Peyer's patch (tissue), 4 donors: ENCODE measurements around the gene CYP2A6. TPM values are rescaled to one million over a fixed set of nuclear protein-coding genes. Genes with fewer than 3 reads are reported as not detected.

ENCODE experiments used
- DNase-seq, 3 donors: peaks; one replicate each; pipeline ENCODE4 v3.0.0-alpha.2; 2017 to 2019
- H3K27ac ChIP-seq, 4 donors: fragments of 200-600 bp; sonication (generic); one replicate each; pipeline ENCODE4 v1.5.1; 2016 to 2019
- H3K27me3 ChIP-seq, 2 donors: fragments of 200-600 bp; sonication (generic); one replicate each; pipeline ENCODE4 v1.5.1; 2019
- H3K36me3 ChIP-seq, 3 donors: fragments of 200-600 bp; sonication (generic); one replicate each; pipeline ENCODE4 v1.5.1; 2016 to 2019
- H3K4me1 ChIP-seq, 4 donors: fragments of 200-600 bp; sonication (generic); one replicate each; pipeline ENCODE4 v1.5.1; 2016 to 2019
- H3K4me3 ChIP-seq, 4 donors: fragments of 200-600 bp; sonication (generic); 1 replicate in 3 of 4; 2 replicates in 1 of 4; pipeline ENCODE4 v1.5.1; 2016 to 2019; ENCODE audit warnings: mild to moderate bottlenecking in 1 of 4
- H3K9me3 ChIP-seq, 4 donors: fragments of 200-600 bp; sonication (generic); one replicate each; pipeline ENCODE4 v1.5.1; 2016 to 2019; ENCODE audit warnings: mild to moderate bottlenecking in 1 of 4
- CTCF ChIP-seq, 6 experiments: fragments of 450-650 bp in 4 of 6; fragments of 200-600 bp in 2 of 6; sonication (generic) in 1 of 6; IDR thresholded peaks; one replicate each; pipeline ENCODE4 v1.5.1; 2017 to 2019; ENCODE audit warnings: antibody characterized with exemption in 6 of 6, mild to moderate bottlenecking in 3 of 6, moderate library complexity in 1 of 6
- POLR2A ChIP-seq, 2 donors: fragments of 450-650 bp; IDR thresholded peaks; one replicate each; pipeline ENCODE4 v1.5.1; 2017; ENCODE audit warnings: antibody characterized with exemption in 2 of 2, mild to moderate bottlenecking in 2 of 2, moderate library complexity in 2 of 2
- total RNA-seq, 4 donors: library from RNA; depleted of rRNA; stranded (reverse); fragments of >200 nt; gene quantifications; one replicate each; pipeline ENCODE4 v1.1.0, GENCODE V29; 2016

CYP2A6 gene
- total RNA-seq, 4 donors from 2014 or later, result not detected

GRCh38 chr19:40798683-40799557, 51.3 kb downstream of the CYP2A6 start, which contains the start of gene EGLN2:
EGLN2 (plus strand) TSS chr19:40799191; CDS start chr19:40800573, 1,382 bp downstream.
- peak; percentile 100 for DNase-seq
- TF ChIP-seq CTCF (IDR thresholded peaks at IDR 0.05), result no peak
- peak; percentile 44 to 66 for TF ChIP-seq POLR2A (IDR thresholded peaks at IDR 0.05)
- no peaks in the 10 kb centered on the region for H3K9me3 ChIP-seq
- H3K36me3 ChIP-seq, result peaks cover 0 to 15% (median 0%) of the 10 kb centered on the region in 3 donors
- peaks cover 22 to 48% (median 42%) of the 10 kb centered on the region in 4 donors for H3K4me1 ChIP-seq
- H3K4me3 ChIP-seq, result peak within 1 kb of the TSS; percentile 95 to 98 (median 97)
- peak within 1 kb of the TSS; percentile 97 to 98 (median 98) for H3K27ac ChIP-seq
- no peaks in the 10 kb centered on the region for H3K27me3 ChIP-seq

- TF ChIP-seq CTCF (IDR thresholded peaks at IDR 0.05) (peak; percentile 16 to 65 (median 46)), POLR2A (IDR thresholded peaks at IDR 0.05) (peak in 1 of 2 donors; percentile 35)
- peak; percentile 78 to 89 (median 88) for DNase-seq
- H3K27me3 ChIP-seq, result no peaks in the 10 kb centered on the region
- peaks cover 0 to 15% (median 0%) of the 10 kb centered on the region in 3 donors for H3K36me3 ChIP-seq
- H3K9me3 ChIP-seq, result no peaks in the 10 kb centered on the region
- peaks cover 18 to 41% (median 34%) of the 10 kb centered on the region in 4 donors for H3K4me1 ChIP-seq
- peak overlapping the region; percentile 44 to 95 (median 54) for H3K4me3 ChIP-seq
- peak overlapping the region; percentile 88 to 98 (median 98) for H3K27ac ChIP-seq
These were observed 52.1 kb downstream of the CYP2A6 start for GRCh38 chr19:40797963-40798682.

GRCh38 chr19:40797166-40797962, 52.9 kb downstream of the CYP2A6 start:
- Histone ChIP-seq H3K27ac (peak overlapping the region; percentile 88 to 98 (median 98)), H3K9me3 (no peaks in the 10 kb centered on the region), H3K27me3 (no peaks in the 10 kb centered on the region), H3K4me3 (peak overlapping the region in 1 of 4 donors; percentile 55), H3K36me3 (peaks cover 0 to 15% (median 0%) of the 10 kb centered on the region in 3 donors), H3K4me1 (peaks cover 16 to 38% (median 27%) of the 10 kb centered on the region in 4 donors)
- TF ChIP-seq CTCF (IDR thresholded peaks at IDR 0.05) (no peak), POLR2A (IDR thresholded peaks at IDR 0.05) (no peak)
- no peak for DNase-seq

Other genes starting within 250 kb of the CYP2A6 start
- gene LTBP4, start 249.1 kb downstream of the CYP2A6 start, total RNA-seq, result 100 to 1,000 TPM; 164 to 484 (median 329) TPM
- gene NUMBL, start 159.8 kb downstream of the CYP2A6 start, total RNA-seq, result 100 to 1,000 TPM in 1 of 4 donors, 10 to 100 TPM in 3; 10.9 to 151 (median 27.9) TPM
- gene COQ8B, start 133.6 kb downstream of the CYP2A6 start, total RNA-seq, result 10 to 100 TPM; 32.4 to 92.8 (median 41.9) TPM
- 10 to 100 TPM; 34.5 to 43.9 (median 38.9) TPM for gene ITPKC, start 133.3 kb downstream of the CYP2A6 start, total RNA-seq
- 10 to 100 TPM in 3 of 4 donors, 1 to 10 TPM in 1; 7.4 to 33.0 (median 21.6) TPM for gene ACTMAP, start 100.0 kb downstream of the CYP2A6 start, total RNA-seq
- 100 to 1,000 TPM in 1 of 4 donors, 10 to 100 TPM in 3; 44.5 to 104 (median 72.1) TPM for gene SNRPA, start 99.2 kb downstream of the CYP2A6 start, total RNA-seq
- 1 to 10 TPM in 1 of 4 donors, not detected in 3; 4.0 TPM for gene MIA, start 74.9 kb downstream of the CYP2A6 start, total RNA-seq
- gene RAB4B, start 72.2 kb downstream of the CYP2A6 start, total RNA-seq, result 10 to 100 TPM; 14.9 to 71.2 (median 51.3) TPM
- gene EGLN2, start 51.3 kb downstream of the CYP2A6 start, total RNA-seq, result 10 to 100 TPM; 75.8 to 96.6 (median 88.1) TPM
- not detected for gene CYP2A7, start 31.8 kb upstream of the CYP2A6 start, total RNA-seq
- 10 to 100 TPM in 3 of 4 donors, 1 to 10 TPM in 1; 5.8 to 58.8 (median 25.0) TPM for gene CYP2B6, start 140.8 kb upstream of the CYP2A6 start, total RNA-seq
- gene CYP2A13, start 238.0 kb upstream of the CYP2A6 start, total RNA-seq, result not detected